HG03439 (cell line): Measurements from ENCODE around the gene RBMS3.

Source experiments
- ATAC-seq: cut with Tn5 transposase; IDR thresholded peaks from one replicate; pipeline ENCODE4 v1.9.1; 2021; ENCODE audit warnings: mild to moderate bottlenecking, moderate library complexity; ENCODE audit not compliant: unreplicated experiment

Gene RBMS3

GRCh38 chr3:29559741-29560465, 279.0 kb downstream of the RBMS3 start:
- ATAC-seq, result no peak

DNA sequence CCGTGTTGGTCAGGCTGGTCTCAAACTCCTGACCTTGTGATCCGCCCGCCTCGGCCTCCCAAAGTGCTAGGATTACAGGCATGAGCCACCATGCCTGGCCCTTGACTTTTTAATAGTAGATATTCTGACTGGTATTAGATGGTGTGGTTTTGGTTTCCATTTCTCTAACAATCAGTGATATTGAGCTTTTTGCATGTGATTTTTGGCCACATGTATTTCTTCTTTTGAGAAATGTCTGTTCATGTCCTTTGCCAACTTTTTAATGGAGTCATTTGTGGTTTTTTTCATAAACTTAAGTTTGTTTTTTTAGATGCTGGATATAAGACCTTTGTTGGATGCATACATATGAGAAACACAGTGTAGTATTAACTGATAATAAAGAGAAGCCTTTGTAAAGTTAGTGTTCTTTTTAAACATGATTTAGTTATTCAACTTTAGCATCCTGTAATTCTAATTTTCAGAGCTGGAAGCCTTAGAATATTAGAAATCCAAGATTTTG, 280.8 kb downstream of the RBMS3 start:
- ATAC-seq, result no peak

DNA sequence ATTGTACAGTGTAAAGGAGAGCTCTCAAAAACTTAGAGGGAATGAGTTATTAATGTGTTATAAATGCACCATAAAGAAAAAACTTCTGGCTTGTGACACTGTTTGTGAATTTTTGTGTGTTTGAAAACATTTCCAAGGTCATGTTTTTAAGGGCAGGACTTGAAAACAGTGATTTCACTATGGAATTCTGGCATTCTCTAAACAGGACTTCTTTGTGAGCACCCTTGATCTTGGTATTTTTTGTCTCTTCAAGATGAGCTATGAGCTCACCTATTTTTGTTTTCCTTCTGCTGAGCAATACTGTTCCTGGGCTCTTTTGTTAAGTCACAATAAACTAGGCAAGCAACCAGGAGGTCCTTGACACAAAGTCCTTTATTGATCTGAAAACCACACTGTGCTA, 284.4 kb downstream of the RBMS3 start:
- no peak for ATAC-seq

- ATAC-seq, result no peak
These were observed 286.6 kb downstream of the RBMS3 start for GRCh38 chr3:29567501-29567900.

- no peak for ATAC-seq
These were observed 287.5 kb downstream of the RBMS3 start for GRCh38 chr3:29568355-29568754.

- no peak for ATAC-seq
These were observed 295.3 kb downstream of the RBMS3 start for GRCh38 chr3:29576181-29576580.

DNA sequence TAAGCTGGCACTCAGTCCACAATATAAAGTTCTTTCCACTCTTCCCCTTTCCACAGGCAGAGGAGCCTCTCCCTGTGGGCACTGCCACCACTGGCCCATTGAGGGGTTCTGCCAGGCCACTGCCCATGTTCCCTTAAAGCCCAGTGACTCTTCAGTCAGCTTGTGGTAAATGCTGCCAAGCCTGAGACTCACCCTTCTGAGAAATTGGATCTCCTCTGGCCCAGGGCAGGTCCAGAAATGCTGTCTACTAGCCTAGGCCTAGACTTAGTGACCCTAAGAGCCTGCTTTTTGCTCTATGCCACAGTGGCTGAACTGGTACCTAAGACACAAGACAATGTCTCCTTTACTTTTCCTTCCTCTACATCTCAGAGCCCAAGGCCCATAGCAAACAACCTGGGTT, 295.8 kb downstream of the RBMS3 start:
- ATAC-seq, result no peak

- ATAC-seq, result no peak
These were observed 296.4 kb downstream of the RBMS3 start for GRCh38 chr3:29577250-29577649.

DNA sequence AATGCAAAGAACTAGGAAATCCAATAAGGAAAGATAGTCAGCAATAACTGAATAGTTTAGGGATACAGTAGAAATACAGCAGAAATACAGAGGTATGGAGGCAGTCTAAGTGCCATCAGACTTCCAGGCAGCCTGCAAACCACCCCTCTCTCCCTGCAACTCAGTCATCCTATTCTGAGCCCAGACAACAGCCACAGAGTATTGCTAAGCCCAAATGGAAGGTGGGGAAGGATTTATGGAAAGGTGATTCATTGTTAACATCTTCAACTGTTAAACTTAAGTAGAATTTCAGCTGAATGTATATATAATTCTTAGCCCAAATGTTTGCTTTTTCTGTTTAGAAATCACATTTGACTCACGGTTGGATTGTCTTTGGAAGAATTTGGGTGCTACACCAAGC, 300.4 kb downstream of the RBMS3 start:
- ATAC-seq, result no peak

- ATAC-seq, result no peak
These were observed 301.4 kb downstream of the RBMS3 start for GRCh38 chr3:29582273-29582672.

DNA sequence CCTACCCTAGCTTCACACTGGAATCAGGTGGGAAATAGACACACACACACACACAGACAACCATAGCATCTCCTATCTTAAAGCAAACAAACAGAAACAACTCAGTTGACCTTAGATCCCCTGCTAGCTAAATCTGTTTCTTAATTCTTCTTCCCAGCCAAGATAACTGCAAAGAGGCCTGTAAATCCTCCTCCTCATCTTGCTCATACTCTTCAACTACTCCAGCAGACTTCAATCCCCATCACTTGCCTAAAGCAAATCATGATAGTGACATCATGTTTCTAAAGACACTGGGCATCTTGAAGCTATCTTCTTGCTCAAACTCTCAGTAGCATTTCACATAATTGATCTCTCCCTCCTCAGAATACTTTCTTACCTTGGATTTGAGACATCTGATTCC, 303.0 kb downstream of the RBMS3 start:
- no peak for ATAC-seq

GRCh38 chr3:29585368-29585767, 304.5 kb downstream of the RBMS3 start:
- no peak for ATAC-seq

DNA sequence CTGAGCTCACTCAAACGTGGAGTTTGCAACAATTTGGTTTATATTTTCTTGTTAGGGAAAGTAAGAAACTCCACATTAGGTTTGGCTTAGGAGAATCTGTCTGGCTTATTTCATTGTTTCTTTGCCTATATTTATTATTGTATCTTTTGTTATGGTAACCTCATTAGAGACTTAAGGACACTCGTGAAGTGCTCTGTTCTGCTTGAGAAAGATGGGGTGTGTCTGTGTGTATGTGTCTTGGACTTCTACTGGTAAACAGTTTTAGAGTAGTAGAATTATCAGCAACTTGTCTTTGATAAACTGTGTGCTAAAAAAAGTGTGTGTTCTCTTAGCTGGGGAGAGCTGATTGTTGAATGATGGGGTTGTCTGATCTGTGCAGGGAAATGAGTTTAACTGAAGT, 306.5 kb downstream of the RBMS3 start:
- no peak for ATAC-seq

GRCh38 chr3:29590012-29590411, 309.1 kb downstream of the RBMS3 start:
- no peak for ATAC-seq

- ATAC-seq, result no peak
These were observed 309.6 kb downstream of the RBMS3 start for GRCh38 chr3:29590461-29590860.

DNA sequence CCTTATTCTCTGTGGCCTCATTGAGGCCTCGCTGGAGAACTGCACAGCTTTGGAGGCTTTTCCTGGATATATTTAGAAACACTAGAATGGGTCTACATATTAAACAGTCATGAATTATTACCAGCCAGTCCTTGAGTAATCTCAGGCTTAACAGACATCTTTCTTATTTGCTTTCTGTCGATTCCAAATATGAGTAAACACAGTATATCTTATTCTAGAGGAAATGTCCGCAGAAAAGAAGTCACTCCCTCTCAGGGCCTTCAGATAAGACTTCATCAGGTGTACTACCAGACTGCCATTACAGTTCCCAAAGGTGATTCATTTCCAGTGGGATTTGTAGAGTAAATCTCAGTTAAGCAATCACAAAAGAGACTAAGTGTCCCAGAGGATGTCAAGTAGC, 310.7 kb downstream of the RBMS3 start:
- no peak for ATAC-seq

GRCh38 chr3:29593802-29594201, 312.9 kb downstream of the RBMS3 start:
- ATAC-seq, result no peak

- no peak for ATAC-seq
These were observed 313.4 kb downstream of the RBMS3 start for GRCh38 chr3:29594261-29594660.

- ATAC-seq, result no peak
These were observed 316.6 kb downstream of the RBMS3 start for GRCh38 chr3:29597376-29598008.

DNA sequence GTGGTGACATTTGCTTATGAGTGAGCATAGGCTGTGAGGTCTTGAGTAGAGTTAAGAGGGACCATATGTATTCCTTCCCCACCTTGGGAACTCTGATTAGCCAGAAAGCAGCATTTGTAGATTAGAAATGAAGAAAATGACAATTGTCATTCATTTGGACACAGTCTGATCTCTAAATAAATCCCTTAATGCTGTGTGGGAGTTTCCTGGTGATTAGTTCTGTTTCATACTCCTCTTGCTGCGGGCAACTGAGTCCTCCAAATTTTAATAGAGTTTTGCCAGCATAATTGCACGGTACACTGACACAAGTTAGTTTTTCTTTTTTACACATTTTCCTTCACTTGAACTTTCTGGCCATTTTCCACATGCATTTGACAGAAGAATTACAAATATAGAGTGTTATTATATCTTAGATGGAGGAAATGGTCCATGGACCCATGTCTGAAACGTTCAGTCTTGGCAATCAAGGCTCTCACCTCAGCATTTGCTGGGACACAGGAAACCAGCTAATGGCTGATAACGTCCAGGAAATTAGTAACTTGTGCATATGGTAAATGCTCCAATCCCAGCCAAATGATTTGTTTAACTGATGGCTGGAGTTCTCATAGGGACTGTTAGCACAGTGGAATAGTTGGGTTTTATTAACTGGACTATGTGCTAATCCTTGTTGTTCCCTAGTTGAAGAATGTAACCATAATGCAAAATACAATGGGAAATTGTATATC, 321.2 kb downstream of the RBMS3 start:
- ATAC-seq, result no peak

GRCh38 chr3:29605845-29606244, 325.0 kb downstream of the RBMS3 start:
- no peak for ATAC-seq

DNA sequence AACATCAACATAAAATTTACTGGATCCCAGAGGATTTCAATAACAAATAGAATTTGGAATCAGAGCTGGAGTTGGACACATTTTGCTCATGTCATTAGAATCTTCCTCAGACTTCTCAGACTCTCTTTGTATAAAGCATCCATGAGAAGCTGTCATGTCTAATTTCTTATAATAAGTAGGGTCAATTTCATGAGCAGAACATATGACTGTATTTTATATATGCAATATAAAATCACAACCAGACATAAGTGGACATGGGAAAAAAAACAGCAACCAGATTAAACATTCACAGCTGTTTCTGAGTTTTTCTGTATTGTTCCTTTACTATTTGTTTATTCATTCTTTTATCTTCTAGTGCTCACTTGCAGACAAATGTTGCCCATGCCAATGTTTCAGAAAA, 325.5 kb downstream of the RBMS3 start:
- no peak for ATAC-seq
